Uterus (tissue), 2 donors: ENCODE data around the gene CSF3R.

Experiments used
- POLR2A ChIP-seq, 2 donors: fragments of 450-650 bp; IDR thresholded peaks; one replicate each; pipeline ENCODE4 v1.6.1; 2016; ENCODE audit warnings: antibody characterized with exemption in 2 of 2, mild to moderate bottlenecking in 1 of 2, moderate library complexity in 1 of 2
- TF ChIP-seq, protein P1 (sequence below), 4 experiments: fragments of 200-600 bp in 2 of 4; fragments of 450-650 bp in 2 of 4; sonication (generic) in 2 of 4; IDR thresholded peaks; one replicate each; pipeline ENCODE4 v1.5.1; 2016 to 2019; ENCODE audit warnings: antibody characterized with exemption in 4 of 4, mild to moderate bottlenecking in 2 of 4, moderate library complexity in 1 of 4

DNA sequence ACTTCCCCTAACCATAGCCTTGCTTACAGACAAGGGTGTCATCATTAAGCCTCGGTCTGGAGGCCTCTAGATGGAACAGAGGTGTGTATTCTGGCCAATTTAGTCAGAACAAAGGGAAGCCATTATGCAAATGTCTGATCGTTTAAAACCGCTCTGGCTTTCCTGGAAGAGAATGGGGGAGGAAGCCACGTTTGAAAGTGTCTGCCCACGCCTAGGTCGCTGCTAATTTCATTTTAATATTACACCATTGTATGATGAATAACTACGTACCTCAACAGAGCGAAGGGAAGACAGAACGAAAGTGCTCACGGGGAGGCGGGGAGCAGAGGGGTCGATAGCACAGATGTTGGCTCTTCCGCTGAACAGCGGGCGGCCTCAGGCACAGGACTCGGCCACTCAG lies 41.1 kb upstream of the CSF3R start:
- TF ChIP-seq, protein P1, sequence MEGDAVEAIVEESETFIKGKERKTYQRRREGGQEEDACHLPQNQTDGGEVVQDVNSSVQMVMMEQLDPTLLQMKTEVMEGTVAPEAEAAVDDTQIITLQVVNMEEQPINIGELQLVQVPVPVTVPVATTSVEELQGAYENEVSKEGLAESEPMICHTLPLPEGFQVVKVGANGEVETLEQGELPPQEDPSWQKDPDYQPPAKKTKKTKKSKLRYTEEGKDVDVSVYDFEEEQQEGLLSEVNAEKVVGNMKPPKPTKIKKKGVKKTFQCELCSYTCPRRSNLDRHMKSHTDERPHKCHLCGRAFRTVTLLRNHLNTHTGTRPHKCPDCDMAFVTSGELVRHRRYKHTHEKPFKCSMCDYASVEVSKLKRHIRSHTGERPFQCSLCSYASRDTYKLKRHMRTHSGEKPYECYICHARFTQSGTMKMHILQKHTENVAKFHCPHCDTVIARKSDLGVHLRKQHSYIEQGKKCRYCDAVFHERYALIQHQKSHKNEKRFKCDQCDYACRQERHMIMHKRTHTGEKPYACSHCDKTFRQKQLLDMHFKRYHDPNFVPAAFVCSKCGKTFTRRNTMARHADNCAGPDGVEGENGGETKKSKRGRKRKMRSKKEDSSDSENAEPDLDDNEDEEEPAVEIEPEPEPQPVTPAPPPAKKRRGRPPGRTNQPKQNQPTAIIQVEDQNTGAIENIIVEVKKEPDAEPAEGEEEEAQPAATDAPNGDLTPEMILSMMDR (IDR thresholded peaks at IDR 0.05): no peak
- TF ChIP-seq POLR2A (IDR thresholded peaks at IDR 0.05): no peak
